GM18519 (cell line): ENCODE data around the gene TAC4.
"Not testable (repeated sequence)": the region's sequence is repeated elsewhere in the genome, so short reads cannot be mapped to it uniquely, and the experiment has no call there.

ENCODE experiments used
- ATAC-seq: cut with Tn5 transposase; IDR thresholded peaks from one replicate; pipeline ENCODE4 v1.9.1; 2021; ENCODE audit warnings: mild to moderate bottlenecking, moderate library complexity; ENCODE audit not compliant: unreplicated experiment, low FRiP score

Gene TAC4

DNA sequence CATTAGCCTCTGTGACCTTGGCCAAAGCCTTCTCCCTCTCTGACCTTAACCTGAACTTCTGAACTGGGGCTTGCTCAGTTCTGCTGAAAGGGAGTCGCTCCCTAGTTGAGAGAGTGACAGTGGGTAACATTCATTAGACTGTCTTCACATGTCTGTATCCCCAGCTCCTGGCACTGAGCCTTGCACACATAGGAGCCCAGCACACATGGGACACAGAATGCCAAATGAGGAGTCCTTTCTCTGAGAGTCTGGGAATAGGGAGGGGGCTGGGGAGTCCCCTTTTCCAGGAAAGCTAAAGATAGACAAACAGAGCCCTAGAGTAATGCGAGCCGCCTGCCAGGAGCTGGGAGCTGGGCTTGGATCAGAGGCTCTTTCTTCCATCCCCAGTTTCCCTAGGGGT lies 2.5 kb downstream of the TAC4 start:
- ATAC-seq: no peak

DNA sequence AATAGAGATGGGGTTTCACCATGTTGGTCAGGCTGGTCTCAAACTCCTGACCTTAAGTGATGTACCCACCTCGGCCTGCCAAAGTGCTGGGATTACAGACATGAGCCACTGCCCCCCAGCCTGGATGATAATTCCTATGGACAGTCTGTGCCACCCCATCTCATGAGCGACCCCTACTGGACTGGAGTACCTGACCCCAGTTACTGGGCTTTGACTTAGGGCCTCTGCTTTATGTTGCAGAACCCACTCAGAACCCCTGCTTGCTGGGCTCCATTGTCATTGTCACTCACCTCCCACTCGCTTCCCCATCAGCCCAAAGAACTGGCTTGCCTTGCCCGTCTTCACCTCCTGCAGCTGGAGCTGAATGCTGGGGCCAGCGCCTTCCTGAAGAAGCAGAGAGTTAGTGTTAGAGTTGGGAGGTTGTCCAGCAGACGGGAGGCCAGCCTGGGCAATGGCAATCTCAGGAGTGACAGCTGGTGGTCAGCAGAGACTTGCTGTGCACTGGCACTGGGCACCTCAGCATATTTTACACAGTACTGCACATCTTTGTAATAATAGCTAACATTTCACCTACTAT lies 4.0 kb downstream of the TAC4 start:
- no peak for ATAC-seq

DNA sequence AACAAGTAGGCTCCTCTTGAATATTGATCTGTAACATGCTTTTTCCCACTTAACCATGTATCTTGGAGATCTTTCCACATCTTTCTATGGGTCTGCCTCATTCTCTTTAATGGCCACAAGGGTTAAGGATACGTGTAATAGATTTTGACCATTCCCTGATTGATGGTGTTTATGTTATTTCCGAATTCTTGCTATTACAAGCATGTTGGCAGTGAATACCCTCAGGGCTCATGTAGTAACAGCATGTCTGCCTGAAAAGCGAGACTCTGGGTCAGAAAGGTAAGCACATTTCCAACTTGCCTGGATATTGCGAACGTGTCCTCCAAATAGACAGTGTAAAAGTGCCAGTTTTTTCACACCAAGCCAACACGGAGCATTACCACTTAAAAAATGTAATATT lies 5.0 kb downstream of the TAC4 start:
- ATAC-seq: no peak

DNA sequence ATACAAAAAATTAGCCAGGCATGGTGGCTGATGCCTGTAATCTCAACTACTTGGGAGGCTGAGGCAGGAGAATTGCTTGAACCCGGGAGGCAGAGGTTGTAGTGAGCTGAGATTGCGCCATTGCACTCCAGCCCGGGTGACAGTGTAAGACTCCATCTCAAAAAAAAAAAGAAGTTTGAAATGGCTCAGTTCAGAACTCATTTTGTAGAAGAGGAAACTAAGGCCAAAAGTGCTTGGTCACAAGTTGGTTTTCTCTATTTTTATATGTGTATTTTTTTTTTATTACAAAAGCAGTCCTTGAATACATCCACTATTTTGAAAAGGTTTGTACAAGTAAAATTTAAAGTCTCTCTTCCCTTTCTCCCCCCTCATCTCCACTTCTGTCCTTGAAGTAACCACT lies 5.5 kb downstream of the TAC4 start:
- no peak for ATAC-seq

DNA sequence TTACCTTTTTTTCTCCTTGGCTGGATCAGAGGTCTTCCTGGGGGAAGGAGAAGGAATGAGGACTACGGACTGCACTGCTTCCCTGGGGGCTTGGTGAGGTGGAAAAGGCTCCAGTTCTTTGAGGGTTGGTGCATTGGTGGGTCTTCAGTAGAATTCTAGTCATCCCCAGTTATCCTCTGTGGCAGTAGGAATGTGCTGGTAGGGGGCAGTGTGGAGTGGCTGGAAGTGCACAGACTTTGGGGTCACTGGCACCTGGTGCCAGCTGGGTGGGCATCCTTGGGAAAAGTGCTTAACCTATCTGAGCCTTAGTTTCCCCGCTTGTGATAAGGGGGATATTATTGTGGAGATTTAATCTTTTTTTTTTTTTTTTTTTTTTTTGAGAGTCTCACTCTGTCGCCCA lies 6.3 kb downstream of the TAC4 start:
- no peak for ATAC-seq

DNA sequence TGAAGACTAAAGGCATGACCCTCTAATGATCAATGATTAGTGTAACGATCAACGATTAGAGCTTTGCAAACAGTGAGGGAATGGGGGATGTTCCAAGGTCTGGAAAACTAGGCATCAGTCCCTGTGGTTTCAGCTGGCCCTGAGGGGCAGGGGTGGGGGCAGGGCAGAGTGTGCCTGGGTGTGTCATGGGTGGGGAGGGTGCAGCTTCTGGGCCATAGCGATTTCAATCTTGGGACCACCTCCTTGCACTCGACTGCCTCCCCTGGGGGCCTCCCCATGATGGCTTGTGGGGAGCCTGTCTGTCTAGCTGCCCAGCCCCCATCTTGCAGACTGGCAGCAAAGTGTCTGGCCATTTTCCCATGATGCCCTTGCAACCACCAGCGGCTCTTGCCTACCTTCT lies 8.4 kb downstream of the TAC4 start:
- ATAC-seq: no peak

DNA sequence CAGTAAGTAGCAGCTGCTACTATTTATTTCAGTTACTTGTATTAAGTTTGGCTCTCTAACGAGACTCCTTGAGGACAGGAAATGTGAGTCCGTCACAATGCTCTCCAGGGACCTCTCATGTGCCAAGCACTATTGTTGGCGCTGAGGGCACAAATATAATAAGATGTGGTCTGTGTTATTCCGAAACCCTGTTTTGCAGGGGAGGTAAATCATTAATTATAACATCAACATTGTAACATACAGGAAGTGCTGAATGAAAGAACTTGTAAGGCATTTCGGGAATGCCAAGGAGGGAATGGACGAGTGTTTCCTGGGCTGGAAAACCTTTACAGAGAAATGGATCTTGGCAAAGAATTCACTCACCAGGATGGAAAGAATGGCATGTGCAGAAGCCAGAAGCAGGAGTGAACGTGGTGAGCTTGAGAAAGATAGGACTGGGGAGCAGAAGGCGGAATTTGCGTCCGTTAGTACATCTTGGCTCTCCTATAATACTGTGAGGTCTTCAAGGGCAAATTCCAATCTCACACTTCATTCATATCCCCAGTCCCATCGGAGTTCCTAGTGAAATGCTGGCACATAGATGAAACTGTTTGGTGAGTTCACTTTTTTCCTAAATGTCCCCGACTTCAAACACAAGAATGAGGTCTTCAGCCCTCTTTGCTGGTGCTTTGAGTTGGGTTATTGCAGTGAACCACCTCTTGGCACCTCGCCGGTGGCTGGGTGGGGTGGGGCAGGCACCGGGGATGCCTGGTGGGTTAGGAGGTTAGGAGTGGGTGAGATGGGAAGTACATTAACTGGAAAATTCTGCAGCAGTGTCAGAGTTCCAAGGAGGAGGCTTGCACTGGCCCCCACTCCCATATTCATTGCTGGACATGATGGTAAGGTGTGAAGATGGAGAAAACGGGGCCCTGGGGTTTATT lies 11.5 kb downstream of the TAC4 start:
- no peak for ATAC-seq

DNA sequence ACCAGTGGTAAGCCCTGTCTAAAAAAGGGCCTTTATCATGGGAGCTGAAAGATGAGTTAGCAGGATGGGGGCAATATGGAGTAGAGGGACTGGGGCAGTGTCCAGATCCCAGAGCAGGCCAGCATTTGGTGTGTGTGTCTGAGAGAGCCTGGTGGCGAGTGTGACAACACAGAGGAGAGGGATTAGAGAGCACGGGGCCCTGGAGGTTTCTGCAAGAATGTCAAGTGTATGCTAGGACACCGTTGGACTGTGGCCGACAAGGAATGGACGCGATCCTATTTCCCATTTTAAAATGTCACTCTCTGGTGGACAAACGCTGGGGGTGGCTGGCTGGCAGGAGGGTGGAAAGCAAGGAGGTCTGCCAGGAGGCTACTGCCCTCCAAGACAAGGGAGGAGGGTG lies 12.4 kb downstream of the TAC4 start:
- ATAC-seq: no peak

DNA sequence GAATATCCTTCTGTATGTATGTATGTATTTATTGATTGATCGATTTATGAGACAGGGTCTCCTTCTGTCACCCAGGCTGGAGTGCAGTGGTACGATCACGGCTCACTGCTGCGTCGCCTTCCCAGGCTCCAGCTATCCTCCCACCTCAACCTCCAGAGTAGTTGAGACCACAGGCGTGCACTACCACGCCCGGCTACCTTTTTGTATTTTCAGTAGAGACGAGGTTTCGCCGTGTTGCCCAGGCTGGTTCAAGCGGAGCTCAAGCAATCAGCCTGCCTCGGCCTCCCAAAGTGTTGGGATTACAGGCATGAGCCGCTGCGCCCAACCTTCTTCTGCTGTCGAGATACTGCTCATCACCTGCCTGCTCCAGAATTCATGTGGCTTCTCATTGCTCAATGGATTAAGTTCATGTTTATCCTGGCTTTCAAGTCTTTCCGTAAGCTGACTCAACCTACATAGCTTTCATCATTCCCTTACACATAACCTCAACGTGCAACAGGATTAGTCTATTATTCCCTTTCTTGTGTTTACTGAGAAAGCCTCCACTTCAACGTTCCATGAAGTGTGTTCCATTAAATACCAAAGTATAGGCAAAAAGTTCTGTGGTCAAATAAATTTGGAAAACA lies 13.6 kb downstream of the TAC4 start:
- ATAC-seq: no peak

DNA sequence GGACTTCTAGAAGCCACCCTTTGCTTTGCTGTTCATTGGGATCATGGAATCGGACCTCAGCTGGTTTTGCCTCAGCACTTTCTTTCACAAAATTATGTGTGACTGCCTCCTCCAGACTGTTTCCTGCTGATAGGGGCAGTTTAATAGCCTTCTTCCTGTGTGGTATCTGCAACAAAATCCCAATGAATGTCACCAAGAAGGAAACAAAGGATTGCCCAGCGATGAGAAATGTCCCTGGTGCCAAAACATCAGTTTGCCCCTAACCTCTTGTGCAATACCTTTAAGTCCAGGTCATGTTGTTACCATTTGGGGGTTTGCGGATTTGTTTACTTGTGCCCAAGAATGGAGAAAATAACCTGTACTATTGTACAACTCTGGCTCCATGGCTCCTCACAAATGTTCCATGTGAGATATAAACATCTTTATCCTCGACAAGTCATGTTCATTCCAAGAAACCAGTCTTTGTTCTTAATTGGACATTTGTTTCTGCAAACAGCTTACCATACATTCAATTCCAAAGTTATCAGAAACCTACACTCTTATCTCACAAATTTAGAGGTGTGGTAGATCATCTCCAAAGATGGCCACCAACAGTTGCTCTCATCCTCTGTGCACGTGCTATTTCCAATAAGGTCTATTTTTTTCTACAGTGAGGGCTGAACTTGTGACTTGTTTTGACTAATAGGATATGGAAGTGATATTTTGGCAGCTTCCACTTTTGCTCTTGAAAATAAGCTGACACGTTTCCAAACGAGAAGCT lies 14.8 kb downstream of the TAC4 start:
- ATAC-seq: no peak

DNA sequence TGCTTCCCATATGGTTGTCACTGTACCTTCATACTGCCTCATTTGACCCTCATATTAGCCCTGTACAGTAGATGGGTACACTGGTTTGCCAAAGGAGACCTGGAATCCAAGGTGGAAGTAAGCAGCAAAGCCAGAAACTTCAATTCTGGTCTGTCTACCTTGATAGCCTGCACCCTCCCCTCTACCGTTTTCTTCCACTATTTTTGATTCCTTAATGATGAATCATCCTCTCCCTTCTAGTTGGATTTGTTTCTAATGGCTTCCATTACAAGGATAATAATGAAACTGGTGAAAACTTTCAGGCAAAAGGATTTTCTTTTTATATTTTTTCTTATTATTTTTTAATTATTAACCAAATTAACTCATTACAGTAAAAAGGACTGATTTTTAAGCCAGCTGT lies 17.3 kb downstream of the TAC4 start:
- no peak for ATAC-seq

DNA sequence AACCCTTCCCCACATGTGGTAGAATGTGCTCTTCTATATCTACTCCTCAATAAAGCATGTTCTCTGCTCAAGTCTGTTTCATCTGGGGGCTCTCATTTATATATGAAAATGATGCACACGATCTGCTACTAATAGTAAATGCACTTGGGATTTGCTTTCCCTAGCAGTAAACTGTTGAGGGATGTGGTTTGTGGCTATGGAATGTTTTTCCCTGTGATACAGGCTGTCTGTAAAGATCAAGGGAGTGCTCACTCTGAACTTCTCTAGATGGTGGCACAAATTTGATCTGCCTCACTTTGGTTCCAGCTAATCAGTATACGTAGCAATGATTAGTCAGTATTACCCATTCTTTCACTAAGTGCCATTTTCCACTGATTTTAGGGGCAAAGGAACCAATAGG lies 18.8 kb downstream of the TAC4 start:
- no peak for ATAC-seq

DNA sequence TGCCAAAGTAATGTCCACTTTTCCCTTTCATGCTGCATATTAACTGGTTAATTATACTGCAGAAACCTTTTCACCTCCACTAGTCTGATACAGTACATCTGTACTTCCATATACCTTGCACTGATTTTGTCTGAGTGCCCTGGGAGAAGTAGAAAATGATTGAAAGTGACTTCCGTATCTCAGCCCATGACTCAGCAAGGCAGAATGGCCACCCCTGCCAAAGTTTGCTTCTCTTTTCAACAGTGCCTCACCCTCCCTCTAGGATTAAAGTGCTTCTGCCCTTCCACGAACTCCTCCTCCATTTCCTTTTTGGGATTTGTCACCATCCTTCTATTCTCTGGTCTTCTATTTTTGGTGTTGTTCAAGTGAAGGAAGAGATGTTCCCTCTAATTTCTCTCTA lies 19.5 kb downstream of the TAC4 start:
- not testable (repeated sequence) for ATAC-seq

DNA sequence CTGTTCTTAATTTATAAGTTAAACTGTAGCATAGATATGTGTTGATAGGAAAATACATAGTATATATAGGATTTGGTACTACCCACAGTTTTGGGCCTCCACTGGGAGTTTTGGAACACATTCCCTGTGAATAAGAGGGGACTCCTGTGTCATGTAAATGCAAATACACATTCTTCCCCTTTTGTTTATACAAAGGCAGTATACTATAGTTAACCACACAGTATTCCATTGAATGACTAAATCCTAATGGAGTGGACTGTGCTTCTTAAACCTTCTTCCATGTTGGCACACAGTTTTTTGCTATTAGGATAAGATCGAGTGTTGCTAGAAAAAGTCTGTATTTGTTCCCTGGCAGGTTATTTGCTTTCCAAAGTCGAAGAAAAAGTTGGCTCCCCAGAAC lies 22.2 kb downstream of the TAC4 start:
- no peak for ATAC-seq

DNA sequence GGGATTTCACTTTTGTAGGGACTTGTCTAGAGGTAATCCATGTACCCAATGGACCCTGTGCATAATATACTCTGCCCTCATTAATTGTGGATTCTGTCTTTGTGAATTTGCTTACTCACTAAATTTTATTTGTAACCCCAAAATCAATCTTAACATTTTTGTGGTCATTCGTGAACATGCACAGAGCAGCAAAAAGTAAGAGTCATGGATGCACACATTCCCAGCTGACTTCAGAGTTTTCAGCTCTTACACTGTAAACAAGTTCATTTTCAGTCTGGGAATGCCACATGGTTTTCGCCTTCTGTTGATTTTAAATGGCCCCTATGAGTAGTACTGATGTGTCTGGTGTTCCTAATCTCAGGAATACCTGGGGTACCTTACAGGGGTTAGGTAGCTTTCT lies 24.3 kb downstream of the TAC4 start:
- ATAC-seq: no peak

DNA sequence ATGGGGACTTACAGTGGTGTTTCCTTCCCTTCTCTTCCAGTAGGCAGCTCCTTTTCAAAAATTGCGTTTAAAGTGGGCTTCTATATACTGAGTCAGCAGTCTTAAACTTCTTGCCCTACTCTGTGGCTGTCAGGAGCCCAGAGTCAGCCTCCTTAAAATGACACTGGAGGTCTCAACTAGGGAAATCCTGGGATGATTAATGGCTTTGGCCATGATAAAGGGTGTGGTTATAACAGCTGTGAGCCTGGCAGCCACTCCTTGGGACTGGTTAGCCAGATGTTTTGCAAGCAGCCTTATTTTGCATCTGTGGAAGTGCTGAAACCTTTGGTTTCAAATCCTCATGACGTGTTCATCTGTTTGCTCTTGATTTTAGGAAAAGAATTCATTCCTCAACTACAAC lies 25.0 kb downstream of the TAC4 start:
- no peak for ATAC-seq

DNA sequence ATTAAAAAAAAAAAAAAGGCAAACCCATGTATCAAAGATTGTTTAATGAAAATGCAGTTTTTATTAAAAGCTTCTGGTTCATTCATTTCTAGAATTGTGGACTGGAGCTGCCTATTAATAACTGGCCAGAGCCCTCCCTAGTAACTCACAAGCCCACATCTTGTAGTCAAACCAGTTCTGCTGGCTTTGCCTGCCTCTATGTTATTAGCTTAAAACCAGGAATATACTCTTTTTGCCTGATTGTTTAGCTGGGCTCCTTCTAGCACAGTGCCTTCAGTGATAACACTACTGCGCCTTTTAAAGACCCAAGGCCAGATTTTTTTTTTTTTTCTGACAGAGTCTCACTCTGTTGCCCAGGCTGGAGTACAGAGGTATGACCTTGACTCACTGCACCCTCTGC lies 26.0 kb downstream of the TAC4 start:
- no peak for ATAC-seq

DNA sequence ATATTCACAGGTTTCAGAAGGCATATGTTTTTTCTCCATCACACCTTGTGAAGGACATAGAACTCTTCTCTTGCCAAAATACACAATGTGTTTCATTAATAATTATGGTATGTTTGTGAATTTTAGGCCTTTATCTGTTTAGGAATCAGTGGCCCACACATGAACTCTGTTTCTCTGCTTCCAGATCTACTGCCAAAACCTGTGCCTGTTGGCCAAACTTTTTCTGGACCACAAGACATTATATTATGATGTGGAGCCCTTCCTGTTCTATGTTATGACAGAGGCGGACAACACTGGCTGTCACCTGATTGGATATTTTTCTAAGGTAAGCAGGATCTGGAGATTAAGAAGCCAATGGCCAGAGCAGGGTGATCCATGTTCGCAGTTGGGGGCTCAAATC lies 26.4 kb downstream of the TAC4 start:
- no peak for ATAC-seq

DNA sequence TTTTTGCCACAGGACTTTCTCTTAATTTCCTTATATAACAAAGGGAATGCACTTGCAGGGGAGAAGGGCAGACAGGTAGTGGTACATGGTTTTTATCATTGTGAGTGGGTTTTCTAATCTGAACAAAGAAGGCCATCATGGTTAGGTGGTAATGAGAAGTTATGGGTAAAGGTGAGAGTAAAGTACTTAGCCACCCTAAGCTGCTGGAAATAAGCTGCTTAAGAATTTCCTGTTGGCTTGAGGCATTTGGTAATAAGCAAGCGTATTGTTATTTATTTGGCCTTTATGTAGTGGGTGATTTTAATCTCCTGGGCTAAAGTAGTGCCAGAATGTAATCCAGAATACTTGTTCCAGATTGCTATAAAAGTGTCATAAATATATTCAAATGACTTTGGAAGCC lies 27.1 kb downstream of the TAC4 start:
- ATAC-seq: no peak

DNA sequence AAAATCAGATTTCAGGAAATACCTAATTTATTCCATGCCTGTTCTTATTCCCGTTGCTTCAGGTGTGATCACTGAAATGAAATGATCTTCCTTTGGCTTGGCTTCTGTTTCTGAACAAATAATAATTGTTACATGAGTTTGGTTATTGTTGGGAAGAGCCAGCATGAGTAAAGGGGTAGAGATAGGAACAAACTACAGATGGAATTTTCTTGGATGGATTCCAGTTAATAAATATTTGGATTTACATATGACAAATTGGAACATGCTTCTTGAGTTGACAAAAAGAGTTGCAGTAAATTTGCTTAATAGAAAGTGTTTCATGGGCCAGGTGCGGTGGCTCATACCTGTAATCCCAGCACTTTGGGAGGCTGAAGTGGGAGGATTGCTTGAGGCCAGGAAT lies 28.2 kb downstream of the TAC4 start:
- no peak for ATAC-seq

DNA sequence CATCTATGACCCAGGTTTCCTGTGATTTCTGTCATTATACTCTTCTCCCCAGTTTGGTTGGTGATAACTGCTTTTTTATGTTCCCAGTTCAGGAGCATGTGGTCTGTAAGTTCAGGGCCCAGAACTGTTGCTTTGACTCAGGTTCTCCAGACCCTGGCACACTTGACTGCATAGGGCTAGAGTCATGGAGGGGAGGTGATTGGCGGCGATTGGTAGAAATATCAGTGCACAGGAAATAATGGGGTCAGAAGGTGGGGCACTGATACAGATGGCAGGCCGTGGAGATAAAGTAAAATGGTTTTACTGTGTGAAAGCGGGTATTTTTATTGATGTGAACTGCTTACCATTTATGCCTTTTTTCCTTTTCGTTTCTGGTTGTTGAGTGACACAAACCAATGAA lies 28.7 kb downstream of the TAC4 start:
- ATAC-seq: no peak
